SH-SY5Y (cell line): Measurements from ENCODE around the gene NEUROD2.

ENCODE experiments used
- GATA2 ChIP-seq: IDR thresholded peaks from 2 replicates; pipeline ENCODE4 v1.6.1; 2011; ENCODE audit warnings: mild to moderate bottlenecking, low read depth, low read length
- GATA3 ChIP-seq: IDR thresholded peaks from 2 replicates; pipeline ENCODE4 v1.6.1; 2011; ENCODE audit warnings: low read depth, mild to moderate bottlenecking, low read length, moderate library complexity

GRCh38 chr17:39606434-39607056 lies 1.2 kb downstream of the NEUROD2 start:
- no peak for TF ChIP-seq GATA2
- no peak for TF ChIP-seq GATA3
